GM10266 (cell line): ENCODE results near the gene SLC15A1.
"Not testable (repeated sequence)": the region's sequence is repeated elsewhere in the genome, so short reads cannot be mapped to it uniquely, and the experiment has no call there.

Source experiments
- DNase-seq: peaks from one replicate; pipeline ENCODE4 v3.0.0; 2012; ENCODE audit errors: extremely low spot score
- CTCF ChIP-seq: IDR thresholded peaks from 2 replicates; pipeline ENCODE4 v1.5.1; 2012; ENCODE audit warnings: mild to moderate bottlenecking, low read depth; ENCODE audit not compliant: control insufficient read depth, insufficient read depth; ENCODE audit errors: missing control alignments

The SLC15A1 gene

GRCh38 chr13:98641075-98641474, 111.4 kb downstream of the SLC15A1 start:
- DNase-seq, result no peak

GRCh38 chr13:98639785-98640184, 112.7 kb downstream of the SLC15A1 start:
- DNase-seq, result not testable (repeated sequence)

More at GRCh38 chr13:98641075-98641474, 111.4 kb downstream of the SLC15A1 start:
- no peak for TF ChIP-seq CTCF

GRCh38 chr13:98638352-98638751, 114.1 kb downstream of the SLC15A1 start:
- not testable (repeated sequence) for DNase-seq
